Left colon (tissue), 2 donors: ENCODE data around the gene TBC1D1. TPM values are rescaled to one million over a fixed set of nuclear protein-coding genes. Genes with fewer than 3 reads are reported as not detected.
A peak's percentile ranks its signal among the peaks of the same experiment; 100 is the strongest.

Experiments used
- ATAC-seq: fragments of 200-7000 bp; cut with Tn5 transposase; one replicate; pipeline ENCODE4 v1.9.1; 2020; ENCODE audit warnings: mild to moderate bottlenecking, moderate library complexity
- DNase-seq, 2 donors: peaks; one replicate each; pipeline ENCODE4 v3.0.0-alpha.2; 2020
- intact Hi-C, 2 donors: fragments of 100-400 bp; cut with DNase I in 1 of 2; cut with micrococcal nuclease in 1 of 2; formaldehyde crosslinking; loops; one replicate each; pipeline versions ENCODE4 v1.11.2 to v1.14.0; 2022; cut with DNase I, micrococcal nuclease
- total RNA-seq, 2 donors: library from RNA; stranded (reverse); fragmentation: NEBNext Ultra II Directional; extraction: Animal tissue kit (Norgen Biotek cat#: 25700); gene quantifications; one replicate each; pipeline ENCODE4 v1.2.1, GENCODE V29; 2021
- donor health status: DM: no; HTN: no; CAD: no.
- donor health status: DM: yes; HTN: yes; CAD: no.

Gene TBC1D1
- total RNA-seq, 2 donors from 2014 or later = 51.5 to 96.3 TPM

- ATAC-seq (peak; percentile 70), DNase-seq (peak; percentile 81 to 87)
- intact Hi-C loops = loop anchor here in 1 of 2 donors (10.0 kb wide), 1 partner anchor 103 kb away; no protein-coding TSS in a partner anchor
Measured at GRCh38 chr4:38177641-38178391, 286.9 kb downstream of the TBC1D1 start.

- intact Hi-C loops = loop anchor here in 1 of 2 donors (10.0 kb wide), 1 partner anchor 104 kb away; no protein-coding TSS in a partner anchor
- DNase-seq (no peak), ATAC-seq (no peak)
Measured at GRCh38 chr4:38178392-38178995, 287.6 kb downstream of the TBC1D1 start.

- ATAC-seq = peak; percentile 82
- intact Hi-C loops = loop anchor here in 1 of 2 donors (2.0 to 10.0 kb wide), 4 partner anchors 105 to 551 kb away; no protein-coding TSS in a partner anchor
- peak; percentile 73 to 79 for DNase-seq
Measured at GRCh38 chr4:38179690-38180377, 288.9 kb downstream of the TBC1D1 start.

- peak; percentile 11 for ATAC-seq
- intact Hi-C loops = loop anchor here in 1 of 2 donors (2.0 to 10.0 kb wide), 3 partner anchors 134 to 550 kb away; no protein-coding TSS in a partner anchor
- DNase-seq = no peak
Measured at GRCh38 chr4:38180456-38180855, 289.6 kb downstream of the TBC1D1 start.

- DNase-seq (no peak), ATAC-seq (no peak)
- intact Hi-C loops = loop anchor here in 1 of 2 donors (2.0 to 10.0 kb wide), 3 partner anchors 134 to 550 kb away; no protein-coding TSS in a partner anchor
Measured at GRCh38 chr4:38181286-38181685, 290.4 kb downstream of the TBC1D1 start.

GRCh38 chr4:38182334-38182998 lies 291.6 kb downstream of the TBC1D1 start:
- intact Hi-C loops = loop anchor here in 1 of 2 donors (10.0 kb wide), 1 partner anchor 132 kb away; no protein-coding TSS in a partner anchor
- DNase-seq (no peak), ATAC-seq (no peak)

- intact Hi-C loops = loop anchor here in 1 of 2 donors (10.0 kb wide), 1 partner anchor 130 kb away; no protein-coding TSS in a partner anchor
- ATAC-seq (no peak), DNase-seq (no peak)
Measured at GRCh38 chr4:38184404-38184803, 293.5 kb downstream of the TBC1D1 start.

- intact Hi-C loops = loop anchor here in 1 of 2 donors (10.0 kb wide), 1 partner anchor 129 kb away; no protein-coding TSS in a partner anchor
Measured at GRCh38 chr4:38185406-38186144, 294.7 kb downstream of the TBC1D1 start.

GRCh38 chr4:38188136-38188535 lies 297.3 kb downstream of the TBC1D1 start:
- DNase-seq (no peak), ATAC-seq (no peak)
- intact Hi-C loops = loop anchor here in 1 of 2 donors (10.0 kb wide), 1 partner anchor 127 kb away; no protein-coding TSS in a partner anchor

More at GRCh38 chr4:38185406-38186144, 294.7 kb downstream of the TBC1D1 start:
- DNase-seq (no peak), ATAC-seq (no peak)

- intact Hi-C loops = loop anchor here in 1 of 2 donors (10.0 kb wide), 1 partner anchor 126 kb away; no protein-coding TSS in a partner anchor
- DNase-seq (peak; percentile 85 to 92), ATAC-seq (peak; percentile 94)
Measured at GRCh38 chr4:38188631-38189101, 297.8 kb downstream of the TBC1D1 start.

Other genes starting within 250 kb of the TBC1D1 start
- 10 to 100 TPM; 53.7 to 75.0 TPM for gene RELL1, start 204.7 kb upstream of the TBC1D1 start, total RNA-seq
- 10 to 100 TPM; 28.2 to 29.8 TPM for gene PGM2, start 64.4 kb upstream of the TBC1D1 start, total RNA-seq
- gene PTTG2, start 69.3 kb downstream of the TBC1D1 start, total RNA-seq = under 1 TPM; 0.46 to 0.67 TPM